ENCODE data around the gene LRMDA.

Gene LRMDA

GRCh38 chr10:75895259-75895658 lies 463.8 kb downstream of the LRMDA start:
- no peak for TF ChIP-seq CTCF (IDR thresholded peaks at IDR 0.05; ENCODE audit: borderline replicate concordance, insufficient read depth, low read depth, low read length)
- no peak overlapping the region for H3K4me3 ChIP-seq (ENCODE audit: low read depth, low read length)

GRCh38 chr10:75899816-75900390 lies 468.5 kb downstream of the LRMDA start:
- H3K4me3 ChIP-seq (ENCODE audit: low read depth, low read length) = no peak overlapping the region
- TF ChIP-seq CTCF (IDR thresholded peaks at IDR 0.05; ENCODE audit: borderline replicate concordance, insufficient read depth, low read depth, low read length) = no peak

GRCh38 chr10:75902816-75903215 lies 471.4 kb downstream of the LRMDA start:
- no peak overlapping the region for H3K4me3 ChIP-seq (ENCODE audit: low read depth, low read length)
- no peak for TF ChIP-seq CTCF (IDR thresholded peaks at IDR 0.05; ENCODE audit: borderline replicate concordance, insufficient read depth, low read depth, low read length)

GRCh38 chr10:75904499-75905283 lies 473.3 kb downstream of the LRMDA start:
- no peak overlapping the region for H3K4me3 ChIP-seq (ENCODE audit: low read depth, low read length)
- no peak for TF ChIP-seq CTCF (IDR thresholded peaks at IDR 0.05; ENCODE audit: borderline replicate concordance, insufficient read depth, low read depth, low read length)

GRCh38 chr10:75905490-75905889 lies 474.1 kb downstream of the LRMDA start:
- no peak for TF ChIP-seq CTCF (IDR thresholded peaks at IDR 0.05; ENCODE audit: borderline replicate concordance, insufficient read depth, low read depth, low read length)
- H3K4me3 ChIP-seq (ENCODE audit: low read depth, low read length) = no peak overlapping the region

- no peak overlapping the region for H3K4me3 ChIP-seq (ENCODE audit: low read depth, low read length)
- TF ChIP-seq CTCF (IDR thresholded peaks at IDR 0.05; ENCODE audit: borderline replicate concordance, insufficient read depth, low read depth, low read length) = no peak
Measured at GRCh38 chr10:75910032-75910431, 478.6 kb downstream of the LRMDA start.

- no peak for TF ChIP-seq CTCF (IDR thresholded peaks at IDR 0.05; ENCODE audit: borderline replicate concordance, insufficient read depth, low read depth, low read length)
- H3K4me3 ChIP-seq (ENCODE audit: low read depth, low read length) = no peak overlapping the region
Measured at GRCh38 chr10:75911426-75911825, 480.0 kb downstream of the LRMDA start.
